Pancreas (tissue), 10 donors: ENCODE data around the gene DLGAP1. TPM values are rescaled to one million over a fixed set of nuclear protein-coding genes. Genes with fewer than 3 reads are reported as not detected.

Experiments used
- ATAC-seq, 4 donors: fragments of 200-7000 bp; cut with Tn5 transposase; one replicate each; pipeline versions ENCODE4 v1.8.0 to v1.9.1; 2020; ENCODE audit warnings: mild to moderate bottlenecking in 4 of 4, moderate library complexity in 4 of 4
- DNase-seq, 6 donors: peaks; one replicate each; pipeline ENCODE4 v3.0.0-alpha.2; 2020
- FAIRE-seq: peaks from 2 replicates; lab custom pipeline; 2012; peaks lifted over from hg19 to GRCh38; lab: Jason Lieb, UNC
- H3K27ac ChIP-seq, 4 donors: fragments of 200-600 bp; sonication (generic); 1 replicate in 3 of 4; 2 replicates in 1 of 4; pipeline versions ENCODE4 v1.5.0 to v1.8.0; 2020
- H3K27me3 ChIP-seq, 4 donors: fragments of 200-600 bp; one replicate each; pipeline ENCODE4 v1.8.0; 2021
- H3K36me3 ChIP-seq, 3 donors: fragments of 200-600 bp; sonication (generic) in 1 of 3; one replicate each; pipeline versions ENCODE4 v1.5.0 to v1.8.0; 2020 to 2021
- H3K4me1 ChIP-seq, 3 donors: fragments of 200-600 bp; one replicate each; pipeline ENCODE4 v1.8.0; 2021
- H3K4me3 ChIP-seq, 4 donors: fragments of 200-600 bp; sonication (generic) in 2 of 4; one replicate each; pipeline versions ENCODE4 v1.5.0 to v1.8.0; 2020 to 2021
- H3K9me3 ChIP-seq, 4 donors: fragments of 200-600 bp; one replicate each; pipeline ENCODE4 v1.8.0; 2021
- CTCF ChIP-seq, 4 donors: fragments of 200-600 bp; sonication (generic) in 3 of 4; IDR thresholded peaks; one replicate each; pipeline versions ENCODE4 v1.5.0 to v1.8.0; 2021; ENCODE audit warnings: antibody characterized with exemption in 4 of 4
- WGBS, 2 donors: extraction: QIAGEN DNeasy Blood & Tissue Kit; methylation state at CpG; one replicate each; pipeline ENCODE4 v1.1.7; 2013; 5-methylcytosine and 5-hydroxymethylcytosine counted together
- intact Hi-C, 3 donors: fragments of 100-400 bp; cut with DNase I; formaldehyde crosslinking; loops; one replicate each; pipeline versions ENCODE4 v1.11.1 to v1.14.2; 2022
- polyA plus RNA-seq, 2 donors: library from polyadenylated mRNA; stranded (reverse); fragments of 200-250 nt; gene quantifications; one replicate each; pipeline ENCODE4 v1.2.3, GENCODE V29; 2013
- total RNA-seq, 6 donors: library from RNA; stranded (reverse); fragmentation: NEBNext Ultra II Directional in 4 of 6; extraction: Animal tissue kit (Norgen Biotek cat#: 25700) in 4 of 6; gene quantifications; one replicate each; pipeline versions ENCODE4 v1.2.1 to v1.2.4, GENCODE V29; 2021 to 2023
- donor health status: healthy with polysubstance abuse.
- donor health status: DM: no; HTN: no; CAD: no; lungs with moderate emphysema.
- donor health status: DM: no; HTN: no; CAD: no.
- donor health status: control.
- donor health status: control.
- donor health status: Bipolar disorder and iron deficiency.
- donor health status: DM: yes; HTN: yes; CAD: no.
- donor health status: DM: no; HTN: no; CAD: no.
- donor health status: DM: no; HTN: no; CAD: no.
- donor health status: DM: yes; HTN: yes; CAD: no.

DLGAP1 gene
- total and polyA plus RNA-seq, 8 donors: 0.12 to 0.62 (median 0.30) TPM; not detected in 2

GRCh38 chr18:3596324-3596636, 858.8 kb downstream of the DLGAP1 start:
- intact Hi-C loops: loop anchor here in 1 of 3 donors (5.0 to 10.0 kb wide), 3 partner anchors 69 to 301 kb away; partner anchors contain the start of gene TGIF1
- H3K9me3 ChIP-seq: no peaks in the 10 kb centered on the region
- peaks cover 7 to 37% (median 29%) of the 10 kb centered on the region in 3 donors for H3K4me1 ChIP-seq
- no peak for FAIRE-seq
- ATAC-seq: no peak
- H3K4me3 ChIP-seq: peak overlapping the region in 1 of 4 donors; percentile 48
- H3K27ac ChIP-seq: peak overlapping the region; percentile 95 to 99 (median 96)
- no peaks in the 10 kb centered on the region for H3K27me3 ChIP-seq
- H3K36me3 ChIP-seq: no peaks in the 10 kb centered on the region
- no peak for TF ChIP-seq CTCF (IDR thresholded peaks at IDR 0.05)
- no peak for DNase-seq
- 69 to 76% methylated on average over 3 of the region's 3 CpGs for WGBS, 2 donors

GRCh38 chr18:3595369-3596273, 859.5 kb downstream of the DLGAP1 start:
- no peak for TF ChIP-seq CTCF (IDR thresholded peaks at IDR 0.05)
- WGBS, 2 donors: 36 to 45% methylated on average over 7 of the region's 7 CpGs
- DNase-seq (peak in 3 of 6 donors; percentile 47 to 66 (median 53)), FAIRE-seq (no peak), ATAC-seq (peak; percentile 38 to 70 (median 48))
- Histone ChIP-seq H3K36me3 (no peaks in the 10 kb centered on the region), H3K4me1 (peaks cover 7 to 37% (median 29%) of the 10 kb centered on the region in 3 donors), H3K27ac (peak overlapping the region; percentile 95 to 99 (median 96)), H3K27me3 (no peaks in the 10 kb centered on the region), H3K4me3 (peak overlapping the region; percentile 6 to 48 (median 20)), H3K9me3 (no peaks in the 10 kb centered on the region)
- intact Hi-C loops: loop anchor here in 1 of 3 donors (5.0 to 10.0 kb wide), 3 partner anchors 69 to 301 kb away; partner anchors contain the start of gene TGIF1

GRCh38 chr18:3594760-3595368, 860.2 kb downstream of the DLGAP1 start:
- intact Hi-C loops: loop anchor here in 1 of 3 donors (5.0 to 10.0 kb wide), 3 partner anchors 70 to 300 kb away; partner anchors contain the start of gene TGIF1
- peak overlapping the region; percentile 95 to 99 (median 96) for H3K27ac ChIP-seq
- FAIRE-seq (no peak), ATAC-seq (peak; percentile 12 to 26 (median 18)), DNase-seq (peak in 2 of 6 donors; percentile 28 to 36)
- WGBS, 2 donors: 9 to 13% methylated on average over 8 of the region's 8 CpGs
- H3K4me1 ChIP-seq: peaks cover 7 to 37% (median 29%) of the 10 kb centered on the region in 3 donors
- H3K36me3 ChIP-seq: no peaks in the 10 kb centered on the region
- H3K4me3 ChIP-seq: peak overlapping the region; percentile 6 to 48 (median 20)
- no peaks in the 10 kb centered on the region for H3K9me3 ChIP-seq
- no peak for TF ChIP-seq CTCF (IDR thresholded peaks at IDR 0.05)
- H3K27me3 ChIP-seq: no peaks in the 10 kb centered on the region

- Histone ChIP-seq H3K27me3 (no peaks in the 10 kb centered on the region), H3K4me3 (peak overlapping the region; percentile 6 to 48 (median 20)), H3K27ac (peak overlapping the region; percentile 95 to 99 (median 96)), H3K36me3 (no peaks in the 10 kb centered on the region), H3K9me3 (no peaks in the 10 kb centered on the region), H3K4me1 (peaks cover 7 to 37% (median 29%) of the 10 kb centered on the region in 3 donors)
- TF ChIP-seq CTCF (IDR thresholded peaks at IDR 0.05): peak; percentile 71 to 89 (median 72)
- intact Hi-C loops: loop anchor here in 1 of 3 donors (10.0 kb wide), 2 partner anchors 71 to 299 kb away; no protein-coding TSS in a partner anchor
- ATAC-seq (peak; percentile 74 to 86 (median 82)), FAIRE-seq (peak; percentile 66), DNase-seq (peak in 5 of 6 donors; percentile 79 to 91 (median 86))
- WGBS, 2 donors: 0 to 1% methylated on average over 17 of the region's 17 CpGs
Observed at GRCh38 chr18:3593904-3594759, 861.0 kb downstream of the DLGAP1 start.
